NCI-H2171 (cell line): Measurements from ENCODE around the gene DLX4.
A peak's percentile ranks its signal among the peaks of the same experiment; 100 is the strongest.

Source experiments
- DNase-seq: peaks from one replicate; lab custom pipeline; 2025; lab: John Stamatoyannopoulos, UW

Gene DLX4

DNA sequence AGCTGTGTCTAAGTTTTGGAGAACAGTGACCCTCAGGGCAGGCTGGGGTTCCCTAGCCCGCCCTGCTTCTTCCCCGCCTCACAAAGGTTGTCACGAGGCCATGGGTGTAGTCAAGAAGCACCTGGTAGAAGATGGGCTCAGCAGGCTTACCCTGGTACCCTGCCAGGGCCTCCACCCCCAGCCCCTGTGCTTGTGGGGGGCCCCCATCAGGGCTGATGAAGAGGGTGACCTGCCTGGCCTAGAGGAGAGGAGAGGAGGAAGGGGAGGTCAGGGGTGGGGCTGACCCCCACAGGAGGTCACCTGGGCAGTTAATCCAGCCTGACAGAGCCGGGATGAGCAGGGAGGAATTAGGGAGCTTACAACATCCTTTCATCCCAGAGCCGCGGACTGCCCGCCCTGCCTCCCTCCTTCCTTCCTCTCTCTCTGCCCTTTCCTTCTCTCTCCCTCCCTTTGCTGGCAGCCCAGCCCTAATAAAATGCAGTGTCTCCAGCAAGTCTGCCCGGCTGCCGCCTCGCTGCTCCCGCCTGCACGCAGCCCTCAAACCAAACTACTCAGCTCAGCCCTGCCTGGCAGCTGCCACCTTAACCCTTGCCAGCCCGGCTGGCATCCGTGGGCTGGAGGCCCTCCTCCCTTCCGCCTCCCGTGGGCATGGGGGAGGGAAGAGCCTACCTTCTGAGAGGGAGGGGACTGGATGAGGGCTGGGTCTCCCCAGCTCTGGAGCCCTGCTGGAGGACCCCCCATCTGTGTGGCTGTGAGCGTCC is 18.9 kb downstream of the DLX4 start:
- DNase-seq: peak; percentile 76

DNA sequence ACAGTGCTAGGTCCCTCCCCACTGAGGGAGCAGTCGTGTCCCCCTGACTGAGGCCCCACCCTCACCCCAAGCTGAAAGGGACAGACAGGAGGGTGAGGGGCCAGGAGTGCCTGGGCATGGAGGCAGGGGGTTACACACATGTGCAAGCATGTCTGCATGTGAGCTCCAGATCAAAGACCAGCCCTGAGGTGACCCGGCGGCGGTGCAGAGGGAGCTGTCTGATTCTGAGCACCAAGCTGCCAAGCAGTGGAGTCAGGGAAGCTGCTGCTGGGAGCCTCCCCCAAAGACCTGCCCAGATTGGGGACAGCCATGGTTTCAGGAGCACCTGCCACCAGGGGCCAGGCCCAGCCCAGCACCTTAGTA is 20.5 kb downstream of the DLX4 start:
- DNase-seq: no peak

- no peak for DNase-seq
Observed at GRCh38 chr17:49990331-49990730, 21.3 kb downstream of the DLX4 start.

DNA sequence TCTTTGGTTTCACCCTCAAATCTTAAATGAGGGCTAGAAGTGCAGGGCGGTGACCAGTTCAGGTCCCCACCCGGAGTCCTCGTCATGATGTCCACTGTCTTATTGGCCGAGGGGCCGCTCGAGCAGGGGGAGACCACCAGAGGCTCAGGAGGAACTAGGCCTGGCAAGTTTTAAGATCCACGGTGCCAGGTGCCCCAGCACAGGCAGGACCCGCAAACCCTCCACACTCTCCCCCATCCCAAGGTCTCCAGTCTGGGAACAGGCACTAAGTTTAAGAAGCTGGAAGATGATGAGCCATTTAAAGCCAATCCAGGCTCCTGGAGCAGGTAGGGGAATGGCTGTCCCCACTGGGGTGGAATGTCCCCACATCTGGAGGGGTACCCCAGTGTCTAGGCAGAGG is 21.9 kb downstream of the DLX4 start:
- DNase-seq: no peak

DNA sequence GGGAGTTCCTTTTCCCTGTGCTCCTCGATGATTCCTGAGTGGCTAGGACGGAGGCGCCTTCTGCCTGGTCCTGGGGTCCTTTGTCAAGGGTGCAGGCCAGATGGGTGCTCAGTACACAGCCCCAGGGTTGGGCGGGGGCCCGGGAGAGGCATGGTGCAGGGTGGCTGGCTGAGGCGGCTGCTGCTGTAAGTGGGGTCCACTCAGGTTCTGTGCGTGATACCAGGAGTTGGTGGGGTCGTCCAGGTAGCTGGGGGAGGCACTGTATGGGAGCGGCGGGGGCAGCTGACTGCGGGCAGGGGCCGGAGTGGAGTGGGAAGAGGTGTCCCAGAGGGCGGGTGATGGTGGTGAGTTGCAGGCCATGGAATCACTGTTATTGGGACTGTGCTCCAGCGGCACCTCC is 22.4 kb downstream of the DLX4 start:
- DNase-seq: no peak

- DNase-seq: no peak
Observed at GRCh38 chr17:49992191-49992932, 23.4 kb downstream of the DLX4 start.

DNA sequence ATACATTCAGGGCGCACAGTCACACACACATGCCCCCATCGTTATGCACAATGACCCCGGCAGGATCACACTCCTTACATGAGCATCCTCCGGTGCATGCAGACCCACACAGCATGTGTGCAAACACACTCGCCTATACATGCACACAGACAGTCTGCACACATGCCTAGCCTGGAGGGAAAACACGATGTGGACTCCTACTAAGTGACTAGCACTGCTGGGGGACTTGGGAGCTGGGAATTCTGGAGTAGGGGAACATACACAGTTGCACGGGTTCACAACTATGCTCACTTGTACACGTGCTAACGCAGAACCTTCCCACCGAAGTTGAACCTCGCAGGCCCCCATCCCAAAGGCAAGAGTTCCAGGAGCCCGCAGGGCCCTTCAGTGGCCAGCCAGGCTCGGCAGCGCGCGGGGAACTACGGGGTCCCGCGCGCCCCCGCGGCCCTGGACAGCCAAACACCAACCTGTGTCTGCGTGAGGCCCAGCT is 24.0 kb downstream of the DLX4 start:
- no peak for DNase-seq

GRCh38 chr17:49993423-49994060 is 24.6 kb downstream of the DLX4 start:
- no peak for DNase-seq

GRCh38 chr17:49994085-49995054 is 25.4 kb downstream of the DLX4 start:
- no peak for DNase-seq

GRCh38 chr17:49995055-49995738 is 26.2 kb downstream of the DLX4 start, which contains the start of gene DLX3:
DLX3 (minus strand) TSS chr17:49995224; CDS start chr17:49994998, 226 bp downstream.
- peak; percentile 88 for DNase-seq

GRCh38 chr17:49996121-49996494 is 27.1 kb downstream of the DLX4 start:
- DNase-seq: no peak

- peak; percentile 64 for DNase-seq
Observed at GRCh38 chr17:49996495-49997300, 27.7 kb downstream of the DLX4 start.

- DNase-seq: no peak
Observed at GRCh38 chr17:49997301-49997650, 28.3 kb downstream of the DLX4 start.

- DNase-seq: peak; percentile 82
Observed at GRCh38 chr17:49997773-49998703, 29.0 kb downstream of the DLX4 start.

GRCh38 chr17:49998836-49999511 is 30.0 kb downstream of the DLX4 start:
- no peak for DNase-seq

DNA sequence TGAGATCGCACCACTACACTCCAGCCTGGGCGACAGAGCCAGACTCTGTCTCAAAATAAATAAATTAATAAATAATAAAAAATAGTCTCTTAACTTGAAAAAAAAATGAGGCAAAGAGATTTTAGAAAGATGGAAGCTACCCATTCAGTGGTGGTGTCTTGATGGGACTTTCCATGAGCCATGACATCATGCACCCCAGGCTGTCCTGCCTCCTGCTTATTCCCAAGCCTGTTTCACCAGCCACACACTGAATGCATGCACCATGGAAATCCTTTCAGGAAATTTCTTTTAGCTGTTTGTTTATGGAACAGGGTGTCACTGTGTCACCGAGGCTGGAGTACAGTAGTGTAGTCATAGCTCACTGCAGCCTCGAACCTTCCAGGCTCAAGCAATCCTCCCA is 34.9 kb downstream of the DLX4 start:
- DNase-seq: no peak

- DNase-seq: no peak
Observed at GRCh38 chr17:50009282-50009681, 40.3 kb downstream of the DLX4 start.

- no peak for DNase-seq
Observed at GRCh38 chr17:50013079-50013478, 44.1 kb downstream of the DLX4 start.
